ENCODE data around the gene TOGARAM2. TPM values are rescaled to one million over a fixed set of nuclear protein-coding genes. Genes with fewer than 3 reads are reported as not detected.

TOGARAM2 gene
- total and polyA plus RNA-seq, 8 donors = 0.03 to 9.1 (median 0.74) TPM

DNA sequence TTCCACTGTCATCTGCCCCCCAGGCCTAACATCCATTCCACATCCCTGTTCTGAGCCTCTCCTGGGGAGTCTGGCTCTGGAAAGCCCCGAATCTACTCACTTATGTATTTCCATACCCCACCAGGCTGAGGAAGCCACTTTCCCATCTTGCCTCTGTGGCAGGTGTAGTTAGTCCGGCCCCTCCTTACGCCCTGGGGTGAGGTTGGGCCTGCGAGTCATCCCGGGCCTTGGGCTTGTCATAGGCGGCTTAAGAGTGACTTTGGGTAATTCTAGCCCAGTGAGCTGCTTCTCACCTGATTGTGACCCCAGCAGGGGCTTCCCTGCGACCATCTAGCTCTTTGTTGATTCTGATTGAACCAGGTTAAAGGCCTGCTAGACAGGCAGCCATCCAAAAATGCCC is 72.1 kb downstream of the TOGARAM2 start:
- WGBS, 2 donors = 79 to 80% methylated on average over 7 of the region's 7 CpGs
- no peak overlapping the region for H3K4me3 ChIP-seq
- TF ChIP-seq, protein P1, sequence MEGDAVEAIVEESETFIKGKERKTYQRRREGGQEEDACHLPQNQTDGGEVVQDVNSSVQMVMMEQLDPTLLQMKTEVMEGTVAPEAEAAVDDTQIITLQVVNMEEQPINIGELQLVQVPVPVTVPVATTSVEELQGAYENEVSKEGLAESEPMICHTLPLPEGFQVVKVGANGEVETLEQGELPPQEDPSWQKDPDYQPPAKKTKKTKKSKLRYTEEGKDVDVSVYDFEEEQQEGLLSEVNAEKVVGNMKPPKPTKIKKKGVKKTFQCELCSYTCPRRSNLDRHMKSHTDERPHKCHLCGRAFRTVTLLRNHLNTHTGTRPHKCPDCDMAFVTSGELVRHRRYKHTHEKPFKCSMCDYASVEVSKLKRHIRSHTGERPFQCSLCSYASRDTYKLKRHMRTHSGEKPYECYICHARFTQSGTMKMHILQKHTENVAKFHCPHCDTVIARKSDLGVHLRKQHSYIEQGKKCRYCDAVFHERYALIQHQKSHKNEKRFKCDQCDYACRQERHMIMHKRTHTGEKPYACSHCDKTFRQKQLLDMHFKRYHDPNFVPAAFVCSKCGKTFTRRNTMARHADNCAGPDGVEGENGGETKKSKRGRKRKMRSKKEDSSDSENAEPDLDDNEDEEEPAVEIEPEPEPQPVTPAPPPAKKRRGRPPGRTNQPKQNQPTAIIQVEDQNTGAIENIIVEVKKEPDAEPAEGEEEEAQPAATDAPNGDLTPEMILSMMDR (IDR thresholded peaks at IDR 0.05) = no peak
- H3K27me3 ChIP-seq = no peaks in the 10 kb centered on the region
- H3K9me3 ChIP-seq = no peaks in the 10 kb centered on the region
- no peak for FAIRE-seq
- H3K36me3 ChIP-seq = no peaks in the 10 kb centered on the region
- H3K4me1 ChIP-seq = no peaks in the 10 kb centered on the region
- peak in 1 of 4 donors; percentile 49 for ATAC-seq
- DNase-seq = no peak
- no peak overlapping the region for H3K27ac ChIP-seq
- intact Hi-C loops (cut with DNase I) = no loop called here

DNA sequence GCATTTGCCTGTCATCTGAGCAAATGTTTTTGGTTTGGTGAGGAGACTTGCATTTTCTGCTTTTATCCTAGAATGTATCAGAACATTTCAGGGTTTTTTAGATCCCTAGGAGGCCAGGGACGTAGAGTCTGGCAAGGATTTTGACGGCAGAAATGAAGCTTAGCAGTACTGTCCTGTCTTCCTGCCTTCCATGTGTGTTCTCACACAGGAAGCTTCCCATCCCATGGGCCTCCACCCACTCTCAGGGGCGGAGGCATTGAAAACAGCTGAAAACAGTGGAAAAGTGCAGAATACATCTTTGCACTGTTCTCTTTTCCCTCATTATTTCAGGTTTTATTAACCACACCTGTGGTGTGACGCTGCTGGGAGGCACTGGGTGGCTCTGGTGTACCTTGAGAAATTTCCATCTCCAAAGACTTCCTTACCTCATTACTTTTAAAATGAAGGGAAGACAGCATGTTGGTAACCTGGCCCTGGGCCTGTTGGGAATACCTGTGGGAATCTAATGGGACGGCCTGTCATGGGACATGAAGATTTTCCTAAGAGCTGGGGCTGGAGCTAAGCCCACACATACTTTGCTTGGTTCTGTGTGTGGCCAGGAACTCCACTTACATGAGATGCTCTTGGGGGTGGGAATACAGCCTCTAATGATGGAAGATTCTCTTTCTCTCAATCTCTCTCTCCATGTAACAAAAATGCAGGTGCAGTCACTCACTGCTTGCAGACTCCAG is 72.7 kb downstream of the TOGARAM2 start:
- TF ChIP-seq, protein P1 (IDR thresholded peaks at IDR 0.05) = no peak
- H3K4me3 ChIP-seq = no peak overlapping the region
- ATAC-seq (peak in 2 of 4 donors; percentile 17 to 20), DNase-seq (no peak), FAIRE-seq (no peak)
- H3K27ac ChIP-seq = no peak overlapping the region
- H3K36me3 ChIP-seq = no peaks in the 10 kb centered on the region
- intact Hi-C loops (cut with DNase I) = no loop called here
- 75 to 76% methylated on average over 5 of the region's 5 CpGs for WGBS, 2 donors
- H3K27me3 ChIP-seq = no peaks in the 10 kb centered on the region
- H3K9me3 ChIP-seq = no peaks in the 10 kb centered on the region
- H3K4me1 ChIP-seq = no peaks in the 10 kb centered on the region

DNA sequence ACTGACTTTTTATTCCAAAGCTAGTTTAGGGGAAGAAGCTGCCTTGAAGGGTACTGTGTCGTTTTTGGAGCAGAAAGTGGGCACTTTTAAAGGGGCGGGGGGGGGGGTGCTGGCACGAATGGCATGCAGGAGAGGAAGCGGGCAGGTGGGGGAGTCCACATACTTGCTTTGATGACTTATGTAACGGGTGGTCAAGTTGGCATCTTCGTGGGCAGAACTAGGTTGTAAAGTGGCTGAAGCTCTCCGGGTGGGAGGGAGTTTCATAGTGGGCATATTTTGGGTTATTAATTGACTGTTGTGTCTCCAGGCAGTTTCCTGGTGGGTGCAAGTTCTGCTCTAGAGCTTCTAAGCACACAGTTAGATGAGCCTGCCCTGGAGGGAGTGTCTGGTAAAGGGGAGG is 73.3 kb downstream of the TOGARAM2 start:
- Histone ChIP-seq H3K4me3 (no peak overlapping the region), H3K36me3 (no peaks in the 10 kb centered on the region), H3K9me3 (no peaks in the 10 kb centered on the region), H3K27me3 (no peaks in the 10 kb centered on the region), H3K27ac (no peak overlapping the region), H3K4me1 (no peaks in the 10 kb centered on the region)
- DNase-seq = no peak
- no peak for FAIRE-seq
- ATAC-seq = no peak
- TF ChIP-seq, protein P1 (IDR thresholded peaks at IDR 0.05) = no peak
- intact Hi-C loops (cut with DNase I) = no loop called here
- WGBS, 2 donors = 65 to 67% methylated on average over 7 of the region's 7 CpGs

DNA sequence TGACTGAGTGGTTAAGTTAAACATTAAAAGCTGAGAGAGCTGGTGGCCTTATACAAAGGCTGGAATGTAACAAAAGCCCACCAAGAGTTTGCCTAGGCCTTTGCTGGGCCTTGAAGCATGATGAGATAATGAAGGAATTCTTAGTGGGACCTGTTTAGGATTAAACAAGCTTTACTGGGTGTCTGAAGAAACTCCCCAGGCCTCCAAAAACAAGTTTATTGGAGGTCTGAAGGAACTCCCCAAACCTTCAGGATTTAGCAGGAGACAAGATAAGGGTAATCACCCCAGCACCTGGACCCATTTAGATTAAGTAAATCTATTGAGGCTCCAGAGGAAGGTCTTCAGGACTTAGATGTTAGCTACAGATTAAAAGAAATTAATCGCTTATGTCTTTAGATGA is 74.5 kb downstream of the TOGARAM2 start:
- Histone ChIP-seq H3K27me3 (no peaks in the 10 kb centered on the region), H3K4me3 (no peak overlapping the region), H3K9me3 (no peaks in the 10 kb centered on the region), H3K27ac (no peak overlapping the region), H3K36me3 (no peaks in the 10 kb centered on the region), H3K4me1 (no peaks in the 10 kb centered on the region)
- DNase-seq (no peak), FAIRE-seq (no peak), ATAC-seq (no peak)
- TF ChIP-seq, protein P1 (IDR thresholded peaks at IDR 0.05) = no peak
- 90 to 97% methylated on average over 1 of the region's 1 CpG for WGBS, 2 donors
- intact Hi-C loops (cut with DNase I) = no loop called here

DNA sequence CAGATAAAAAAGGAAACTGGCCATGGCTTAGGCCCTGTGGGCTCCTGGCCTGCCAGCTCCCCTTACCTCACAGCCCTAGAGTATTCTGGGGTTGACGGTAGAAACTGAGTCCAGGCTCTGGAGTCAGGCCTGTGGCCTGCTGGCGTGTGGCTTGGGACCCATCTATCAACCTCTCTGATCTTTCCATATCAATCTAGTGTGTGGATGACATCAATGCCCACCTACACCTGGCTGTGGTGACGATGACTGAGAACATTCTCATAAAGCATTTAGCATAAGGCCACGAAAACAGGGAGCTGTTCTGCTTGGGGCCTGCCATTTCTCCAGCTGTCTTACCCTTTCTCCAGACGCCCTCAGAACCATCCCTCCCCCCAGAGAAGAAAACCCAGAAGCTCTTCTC is 75.4 kb downstream of the TOGARAM2 start:
- WGBS, 2 donors = 91 to 94% methylated on average over 5 of the region's 5 CpGs
- no peak overlapping the region for H3K27ac ChIP-seq
- no peak for FAIRE-seq
- H3K27me3 ChIP-seq = no peaks in the 10 kb centered on the region
- H3K4me1 ChIP-seq = no peaks in the 10 kb centered on the region
- DNase-seq = no peak
- no peak for ATAC-seq
- intact Hi-C loops (cut with DNase I) = no loop called here
- TF ChIP-seq, protein P1 (IDR thresholded peaks at IDR 0.05) = no peak
- H3K4me3 ChIP-seq = no peak overlapping the region
- no peaks in the 10 kb centered on the region for H3K9me3 ChIP-seq
- no peaks in the 10 kb centered on the region for H3K36me3 ChIP-seq
